HG03139 (cell line): ENCODE measurements around the gene RAD51B.

ENCODE experiments used
- ATAC-seq: cut with Tn5 transposase; IDR thresholded peaks from one replicate; pipeline ENCODE4 v1.9.1; 2021; ENCODE audit not compliant: unreplicated experiment

Gene RAD51B

DNA sequence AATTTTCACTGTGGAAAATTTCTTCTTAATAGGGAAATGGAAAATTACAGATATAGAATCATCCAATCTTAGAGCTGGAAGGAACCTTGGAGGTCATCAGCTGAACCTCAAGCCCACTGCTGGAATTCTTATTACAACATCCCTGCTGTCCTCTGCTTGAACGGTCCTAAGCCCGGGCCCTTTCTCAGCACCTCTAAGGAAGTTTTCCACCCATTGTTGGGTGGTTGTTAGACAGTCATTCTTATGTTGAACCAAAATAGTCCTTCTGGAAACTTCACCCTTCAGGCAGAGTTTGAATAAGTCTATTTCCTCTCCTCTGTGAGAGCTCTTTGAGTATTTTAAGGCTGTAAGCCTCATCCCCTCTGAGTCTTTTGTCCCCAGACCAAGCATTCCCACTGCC lies 902.6 kb downstream of the RAD51B start:
- no peak for ATAC-seq

GRCh38 chr14:68722968-68723566 lies 903.5 kb downstream of the RAD51B start:
- no peak for ATAC-seq

DNA sequence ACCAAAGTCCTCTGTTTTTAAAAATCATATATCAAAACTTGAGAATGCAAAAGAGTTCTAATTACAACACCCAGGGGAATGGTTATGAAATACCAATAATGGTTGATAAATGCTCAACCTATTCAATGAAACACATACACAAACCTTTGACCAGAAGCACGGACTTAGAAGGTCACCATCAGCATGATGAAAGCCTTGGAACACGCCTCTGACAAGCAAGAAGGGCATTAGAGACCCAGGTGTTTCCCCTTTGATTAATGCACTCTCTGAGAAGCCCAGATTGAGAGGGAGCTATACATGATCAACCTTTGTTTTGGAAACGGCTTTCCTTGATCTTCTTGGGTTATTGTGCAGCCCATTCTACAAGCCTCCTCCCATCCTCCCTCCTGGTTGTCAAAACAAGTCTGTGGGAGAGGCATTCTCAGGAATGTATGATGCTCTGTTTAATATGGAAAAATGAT lies 904.3 kb downstream of the RAD51B start:
- no peak for ATAC-seq

GRCh38 chr14:68724914-68725313 lies 905.3 kb downstream of the RAD51B start:
- no peak for ATAC-seq

- no peak for ATAC-seq
These were observed 906.6 kb downstream of the RAD51B start for GRCh38 chr14:68726093-68726695.

DNA sequence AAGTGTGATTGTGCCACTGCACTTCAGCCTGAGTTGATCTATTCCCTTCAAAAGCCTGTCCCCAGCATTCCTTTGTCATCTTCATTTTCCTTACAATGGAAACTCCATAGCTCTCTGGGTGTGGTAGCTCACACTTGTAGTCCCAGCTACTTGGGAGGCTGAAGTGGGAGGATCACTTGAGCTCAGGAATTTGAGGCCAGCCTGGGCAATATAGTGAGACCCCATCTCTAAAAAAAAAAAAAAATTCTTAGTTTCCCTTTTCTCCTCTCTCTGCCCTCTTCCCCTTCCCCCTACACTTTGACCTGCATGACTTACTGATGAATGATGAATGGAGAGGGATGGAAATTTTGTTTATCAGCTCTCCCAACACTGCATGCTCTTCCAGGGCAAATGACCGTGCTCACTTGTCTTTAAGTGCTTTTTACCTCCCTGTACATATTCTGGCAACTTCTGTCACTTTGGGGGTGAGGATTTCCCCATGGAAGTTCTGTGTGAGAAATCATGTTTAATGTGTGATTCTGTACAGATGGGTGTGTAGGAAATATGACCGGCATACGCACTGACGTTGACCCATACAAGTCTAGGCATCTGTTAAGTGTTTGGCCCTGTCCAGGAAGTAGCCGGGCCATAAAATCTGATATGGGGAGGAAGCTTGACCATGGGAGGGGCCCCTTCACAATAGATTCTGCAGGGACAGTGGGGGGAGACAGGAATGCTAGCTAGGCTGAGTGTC lies 907.9 kb downstream of the RAD51B start:
- ATAC-seq, result no peak

DNA sequence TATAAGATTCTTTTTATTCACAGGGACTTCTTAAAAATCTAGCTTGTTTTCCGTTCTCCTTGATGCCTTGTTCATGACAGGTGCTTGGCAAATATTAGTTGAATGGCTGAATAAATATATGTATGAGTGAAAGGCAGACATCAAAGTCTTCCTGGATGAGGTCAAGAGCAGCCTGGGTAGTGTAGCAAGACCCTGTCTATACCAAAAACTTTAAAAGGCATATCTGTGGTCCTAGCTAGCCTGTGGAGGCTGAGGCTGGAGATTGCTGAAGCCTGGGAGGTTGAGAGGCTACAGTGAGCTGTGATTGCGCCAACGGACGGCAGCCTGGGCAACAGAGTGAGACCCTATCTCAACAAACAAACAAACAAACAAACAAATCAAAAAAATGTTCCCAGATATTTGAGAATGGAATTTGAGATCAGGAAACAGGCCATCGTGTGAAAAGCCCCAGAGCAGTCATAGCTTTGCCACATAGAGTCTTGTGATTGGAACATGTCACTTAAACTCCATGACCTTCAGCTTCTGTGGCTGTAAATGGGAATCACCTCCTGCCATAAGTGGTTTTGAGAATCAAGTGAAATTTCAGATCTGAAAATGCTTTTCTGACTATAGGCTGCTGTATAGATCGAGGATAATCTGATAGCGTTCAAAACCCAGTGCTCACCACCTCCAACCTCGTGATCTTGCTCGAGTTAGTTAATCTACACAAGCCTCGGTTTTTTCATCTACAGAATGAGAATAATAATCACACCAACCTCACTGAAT lies 908.9 kb downstream of the RAD51B start:
- no peak for ATAC-seq

DNA sequence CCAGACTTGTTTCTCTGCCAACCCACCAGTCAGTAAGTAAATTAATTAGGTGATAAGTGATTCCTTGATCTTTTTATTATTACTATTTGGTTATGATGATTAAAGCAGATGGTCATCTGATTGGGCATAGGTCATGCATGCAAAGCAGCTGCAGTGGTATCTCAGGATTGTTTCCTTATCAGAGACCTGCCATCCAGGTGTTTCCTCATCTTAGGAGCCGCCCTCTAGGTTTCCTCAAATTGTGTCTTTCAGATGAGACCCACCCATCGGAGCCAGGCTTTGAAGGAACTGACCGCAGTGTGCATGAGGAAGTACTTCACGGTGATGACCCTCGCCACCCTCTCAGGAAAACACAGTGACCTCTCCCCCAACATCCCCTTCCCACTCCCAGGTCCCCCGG lies 910.0 kb downstream of the RAD51B start:
- no peak for ATAC-seq

DNA sequence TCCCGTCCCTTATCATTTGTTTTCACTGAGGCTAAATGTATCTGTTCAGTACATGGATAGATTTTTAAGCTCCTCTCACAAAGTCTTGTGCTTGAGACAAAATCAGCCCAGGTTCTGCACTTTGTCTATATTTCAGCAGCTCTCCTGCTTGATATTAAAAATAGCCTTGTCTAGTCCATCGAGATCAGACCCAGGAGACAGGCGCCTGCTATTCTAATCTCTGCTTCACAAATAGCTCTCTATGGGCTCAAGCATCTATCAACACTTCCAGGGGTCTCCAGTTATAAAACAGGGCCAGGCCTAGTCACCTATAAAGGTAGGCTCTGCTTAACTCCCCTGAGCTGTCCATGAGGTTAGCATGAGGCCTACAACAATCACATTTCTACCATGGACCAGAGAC lies 910.8 kb downstream of the RAD51B start:
- no peak for ATAC-seq

- no peak for ATAC-seq
These were observed 911.3 kb downstream of the RAD51B start for GRCh38 chr14:68730811-68731425.

DNA sequence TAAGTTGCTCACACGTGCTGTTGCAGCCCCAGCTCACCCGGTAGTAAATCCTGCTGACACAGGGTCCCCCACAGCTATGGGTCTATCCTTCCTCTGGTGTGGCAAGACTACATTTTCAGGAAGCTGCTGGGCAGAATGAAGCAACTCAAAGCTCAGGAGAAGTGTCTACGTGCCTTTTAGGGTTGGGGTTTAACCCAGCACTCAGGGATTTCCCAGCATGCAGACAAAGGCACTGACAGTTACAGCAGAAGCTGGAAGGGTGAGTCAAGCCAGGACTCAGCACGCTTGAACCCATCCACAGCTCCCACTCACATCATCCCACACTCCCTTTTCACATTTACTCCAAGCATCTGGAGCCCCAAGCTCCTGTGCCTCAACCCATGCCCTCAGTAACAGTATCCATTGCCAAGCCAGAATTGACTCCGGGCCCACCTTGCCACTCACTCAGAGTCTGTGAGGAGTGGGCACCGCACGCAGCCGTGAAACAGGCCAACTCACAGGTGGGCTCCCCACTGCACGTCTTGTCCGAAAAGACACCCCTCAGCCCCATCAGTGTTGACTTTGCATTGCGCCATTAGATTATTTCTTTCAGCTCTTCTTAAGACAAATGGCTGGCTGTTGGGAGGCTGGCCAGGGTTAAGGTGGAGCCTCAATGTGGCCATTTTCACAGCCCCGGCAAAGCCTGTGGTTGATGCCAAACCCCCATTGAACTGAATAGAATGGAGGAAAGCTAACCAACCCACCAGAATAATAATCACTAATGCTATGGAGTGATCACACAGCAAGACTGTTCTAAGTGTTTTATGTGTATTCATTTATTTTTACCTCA lies 913.7 kb downstream of the RAD51B start:
- ATAC-seq, result no peak

DNA sequence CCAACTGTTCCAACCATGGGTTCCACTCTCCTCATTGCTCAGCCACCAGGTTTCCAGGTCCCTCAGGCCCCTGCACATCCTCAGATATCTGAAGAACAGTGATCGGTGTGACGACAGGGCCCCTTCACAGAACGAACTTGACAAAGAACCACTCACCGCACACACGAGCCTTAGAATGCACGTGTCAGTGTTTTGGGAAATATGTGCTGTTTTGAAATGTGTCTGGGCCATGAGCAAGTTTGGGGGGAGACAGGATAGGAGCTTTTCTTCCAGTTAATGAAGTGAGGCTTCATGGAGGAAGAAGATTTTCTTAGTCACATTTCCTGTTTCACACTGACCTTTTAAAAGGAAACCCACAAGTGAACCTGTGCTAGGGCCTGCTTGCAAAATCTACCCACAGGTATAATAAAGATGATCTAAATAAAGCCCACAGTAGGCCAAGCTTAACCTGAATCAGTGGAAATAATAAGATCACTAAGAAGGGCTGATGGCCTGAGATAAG lies 914.7 kb downstream of the RAD51B start:
- ATAC-seq, result peak; percentile 42

- no peak for ATAC-seq
These were observed 916.3 kb downstream of the RAD51B start for GRCh38 chr14:68735856-68736255.

DNA sequence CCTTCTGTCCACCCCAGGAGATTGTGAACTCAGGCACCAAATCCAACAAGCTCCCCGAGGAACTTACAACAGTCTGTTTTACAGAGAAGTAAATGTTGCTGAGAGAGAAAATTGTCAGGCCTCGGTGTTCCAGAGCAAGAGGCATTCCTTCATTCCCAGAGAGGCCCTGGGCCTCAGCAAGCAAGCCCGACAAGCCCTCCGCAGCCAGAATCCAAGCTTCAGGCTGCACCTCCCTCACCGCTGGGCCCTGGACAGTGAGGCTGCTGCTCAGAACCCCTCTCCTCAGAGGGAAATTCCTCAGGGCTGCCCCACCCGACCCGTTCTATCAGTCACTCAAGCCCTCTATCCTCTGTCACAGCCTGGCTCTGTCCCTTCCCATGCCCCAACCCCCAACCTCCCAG lies 916.9 kb downstream of the RAD51B start:
- ATAC-seq, result no peak

DNA sequence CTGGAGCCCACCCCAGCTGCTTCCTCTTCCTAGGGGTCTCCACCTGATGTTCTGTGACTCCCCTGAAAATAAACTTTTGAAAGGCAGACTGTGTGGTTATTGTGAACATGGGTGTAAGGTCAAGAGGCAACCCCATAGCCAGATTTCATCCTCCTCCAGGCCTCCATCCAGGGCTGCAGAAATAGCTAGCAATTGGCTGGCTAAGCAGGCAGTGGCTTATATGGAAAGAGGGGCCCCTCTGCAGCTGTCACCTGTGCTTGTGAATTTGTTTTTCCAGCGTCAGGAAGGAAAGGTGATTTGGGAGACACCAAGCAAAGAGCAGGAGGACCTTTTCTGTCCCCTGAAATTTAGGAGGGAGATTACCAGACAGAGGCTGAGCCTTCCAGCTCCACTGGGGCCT lies 917.5 kb downstream of the RAD51B start:
- ATAC-seq, result no peak

- no peak for ATAC-seq
These were observed 919.0 kb downstream of the RAD51B start for GRCh38 chr14:68738559-68738958.

GRCh38 chr14:68739701-68740100 lies 920.1 kb downstream of the RAD51B start:
- no peak for ATAC-seq

- no peak for ATAC-seq
These were observed 921.4 kb downstream of the RAD51B start for GRCh38 chr14:68740788-68741476.

GRCh38 chr14:68741477-68741791 lies 921.9 kb downstream of the RAD51B start:
- ATAC-seq, result no peak
